GM23338 (cell line): ENCODE data around the gene CYTH1. TPM values are rescaled to one million over a fixed set of nuclear protein-coding genes. Genes with fewer than 3 reads are reported as not detected.

Source experiments
- ATAC-seq: fragments of 200-7000 bp; cut with Tn5 transposase; 3 replicates; pipeline ENCODE4 v1.9.1; 2020
- DNase-seq: peaks from one replicate; pipeline ENCODE4 v3.0.0-alpha.2; 2015; ENCODE audit warnings: low spot score
- H2AFZ ChIP-seq: fragments of 200-600 bp; sonication (generic); 2 replicates; pipeline ENCODE4 v1.8.0; 2016; ENCODE audit warnings: antibody characterized with exemption, mild to moderate bottlenecking, moderate library complexity
- H3F3A ChIP-seq: fragments of 200-600 bp; sonication (generic); replicated peaks from 2 replicates; pipeline ENCODE4 v1.8.0; 2017; ENCODE audit warnings: antibody characterized with exemption, mixed run types, low read depth
- H3K27ac ChIP-seq: fragments of 200-600 bp; sonication (generic); 2 replicates; pipeline ENCODE4 v1.6.1; 2016; ENCODE audit warnings: low read depth
- H3K27me3 ChIP-seq: fragments of 200-600 bp; sonication (generic); 2 replicates; pipeline ENCODE4 v1.8.0; 2016; ENCODE audit warnings: mild to moderate bottlenecking, mixed run types, moderate library complexity; ENCODE audit not compliant: insufficient read depth
- H3K36me3 ChIP-seq: fragments of 200-600 bp; sonication (generic); 2 replicates; pipeline ENCODE4 v1.8.0; 2016; ENCODE audit warnings: mild to moderate bottlenecking; ENCODE audit not compliant: insufficient read depth
- H3K4me1 ChIP-seq: fragments of 200-600 bp; sonication (generic); 2 replicates; pipeline ENCODE4 v1.8.0; 2016; ENCODE audit warnings: mild to moderate bottlenecking, moderate library complexity; ENCODE audit not compliant: insufficient read depth
- H3K4me2 ChIP-seq: fragments of 200-600 bp; sonication (generic); 2 replicates; pipeline ENCODE4 v1.7.1; 2017; ENCODE audit warnings: mixed run types
- H3K4me3 ChIP-seq: fragments of 200-600 bp; sonication (generic); 2 replicates; pipeline ENCODE4 v1.6.1; 2016; ENCODE audit warnings: mixed run types
- H3K79me2 ChIP-seq: fragments of 200-600 bp; sonication (generic); replicated peaks from 2 replicates; pipeline ENCODE4 v1.8.0; 2017; ENCODE audit warnings: mild to moderate bottlenecking; ENCODE audit not compliant: insufficient read depth
- H3K9me2 ChIP-seq: fragments of 200-600 bp; sonication (generic); 2 replicates; pipeline ENCODE4 v1.8.0; 2017; ENCODE audit not compliant: insufficient read depth
- H4K20me1 ChIP-seq: fragments of 200-600 bp; sonication (generic); replicated peaks from 2 replicates; pipeline ENCODE4 v1.8.0; 2017; ENCODE audit warnings: mild to moderate bottlenecking; ENCODE audit not compliant: insufficient read depth
- H3K27ac Mint-ChIP-seq: 2 replicates; pipeline ENCODE4 v1.8.0; 2020; ENCODE audit warnings: inconsistent platforms, mild to moderate bottlenecking, moderate library complexity, mixed read lengths
- H3K27me3 Mint-ChIP-seq: 3 replicates; pipeline ENCODE4 v1.8.0; 2022; ENCODE audit warnings: low read depth, mild to moderate bottlenecking, moderate library complexity, mixed read lengths, inconsistent platforms; ENCODE audit not compliant: insufficient read depth, poor library complexity
- H3K36me3 Mint-ChIP-seq: 3 replicates; pipeline ENCODE4 v1.8.0; 2021; ENCODE audit warnings: low read depth, mild to moderate bottlenecking, inconsistent platforms, moderate library complexity, mixed read lengths
- H3K4me1 Mint-ChIP-seq: 3 replicates; pipeline ENCODE4 v1.8.0; 2020; ENCODE audit warnings: mild to moderate bottlenecking, inconsistent platforms, mixed read lengths
- H3K4me3 Mint-ChIP-seq: 3 replicates; pipeline ENCODE4 v1.8.0; 2021; ENCODE audit warnings: moderate library complexity, mild to moderate bottlenecking, inconsistent platforms, mixed read lengths
- H3K9me3 Mint-ChIP-seq: 3 replicates; pipeline ENCODE4 v1.8.0; 2020; ENCODE audit warnings: moderate library complexity, mild to moderate bottlenecking, inconsistent platforms, mixed read lengths
- CREB1 ChIP-seq: fragments of 250-450 bp; sonication (Bioruptor Pico); IDR thresholded peaks from 2 replicates; pipeline ENCODE4 v1.5.0; 2020; ENCODE audit warnings: low read depth, mild to moderate bottlenecking, moderate library complexity
- EZH2 ChIP-seq: fragments of 200-600 bp; sonication (generic); IDR thresholded peaks from one replicate; pipeline ENCODE4 v1.8.0; 2017; ENCODE audit warnings: antibody characterized with exemption, mild to moderate bottlenecking, low read depth; ENCODE audit not compliant: unreplicated experiment
- NANOG ChIP-seq: IDR thresholded peaks from 2 replicates; pipeline ENCODE4 v1.6.1; 2016; ENCODE audit warnings: antibody characterized with exemption, borderline replicate concordance
- POLR2AphosphoS5 ChIP-seq: IDR thresholded peaks from 2 replicates; pipeline ENCODE4 v1.6.1; 2016; ENCODE audit warnings: antibody characterized with exemption, low read depth
- ZNF331 ChIP-seq: fragments of 250-450 bp; sonication (Bioruptor Pico); IDR thresholded peaks from 2 replicates; pipeline ENCODE4 v1.5.0; 2020; ENCODE audit warnings: low read depth, mild to moderate bottlenecking, moderate library complexity
- polyA plus RNA-seq: library from polyadenylated mRNA; unstranded; fragments of >200 nt; fragmentation: Nextera tagmentation; extraction: Ambion mirVana; gene quantifications from 2 replicates; pipeline ENCODE4 v1.2.1, GENCODE V29; 2016
- total RNA-seq: library from RNA; depleted of rRNA; stranded (reverse); fragments of >200 nt; shearing (Covaris generic); gene quantifications from 2 replicates; pipeline ENCODE4 v1.2.3, GENCODE V29; 2014
- TF ChIP-seq, protein P1 (sequence below): IDR thresholded peaks from 2 replicates; pipeline ENCODE4 v1.6.1; 2016; ENCODE audit warnings: antibody characterized with exemption
- TF ChIP-seq, protein P2 (sequence below): fragments of 250-450 bp; sonication (Bioruptor Pico); IDR thresholded peaks from 2 replicates; pipeline ENCODE4 v1.5.0; 2020; ENCODE audit warnings: mild to moderate bottlenecking, moderate library complexity

CYTH1 gene
- total and polyA plus RNA-seq, 2 experiments from 2014 or later: 13.8 to 14.5 TPM

DNA sequence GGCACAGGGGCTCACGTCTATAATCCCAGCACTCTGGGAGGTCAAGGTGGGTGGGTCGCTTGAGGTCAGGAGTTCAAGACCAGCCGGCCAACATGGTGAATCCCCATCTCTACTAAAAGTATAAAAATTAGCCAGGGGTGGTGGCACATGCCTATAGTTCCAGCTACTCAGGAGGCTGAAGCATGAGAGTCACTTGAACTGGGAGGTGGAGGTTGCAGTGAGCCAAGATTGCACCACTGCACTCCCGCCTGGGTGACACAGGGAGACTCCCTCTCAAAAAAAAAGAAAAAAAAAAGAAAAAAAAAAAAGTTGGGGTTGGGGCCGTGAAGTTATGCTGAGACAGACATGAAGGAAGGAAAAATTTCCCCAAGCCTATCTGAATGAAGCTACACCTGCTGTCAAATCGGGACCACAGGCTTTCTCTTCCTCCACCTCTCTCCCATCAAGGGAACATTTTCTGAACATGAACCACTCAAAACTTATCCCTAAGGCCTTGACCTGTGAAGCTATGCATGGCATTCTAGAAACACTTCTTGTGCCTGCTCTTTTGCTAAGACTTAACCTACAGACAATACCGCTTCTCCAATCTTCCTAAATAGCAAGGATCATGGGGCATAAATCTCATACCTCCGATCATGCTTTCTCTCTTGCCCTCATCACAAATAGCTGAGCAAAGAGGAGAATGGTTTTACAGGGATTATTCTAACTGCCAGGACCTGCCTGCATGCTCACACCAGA is 88.6 kb downstream of the CYTH1 start:
- H4K20me1 ChIP-seq: no peaks in the 10 kb centered on the region; the same call in 1 of the 2 replicates
- ATAC-seq: no peak
- Mint-ChIP-seq H3K9me3 (peaks cover 8% of the 10 kb centered on the region; the same call in 2 of the 3 replicates), H3K4me3 (no peak overlapping the region), H3K36me3 (peaks cover 15% of the 10 kb centered on the region), H3K27me3 (peaks cover 7% of the 10 kb centered on the region), H3K27ac (no peak overlapping the region), H3K4me1 (no peaks in the 10 kb centered on the region)
- no peaks in the 10 kb centered on the region for H3K79me2 ChIP-seq
- H2AFZ ChIP-seq: no peak overlapping the region
- peaks cover 6% of the 10 kb centered on the region; the same call in 1 of the 2 replicates for H3K36me3 ChIP-seq
- H3K4me3 ChIP-seq: no peak overlapping the region
- TF ChIP-seq, protein P1, sequence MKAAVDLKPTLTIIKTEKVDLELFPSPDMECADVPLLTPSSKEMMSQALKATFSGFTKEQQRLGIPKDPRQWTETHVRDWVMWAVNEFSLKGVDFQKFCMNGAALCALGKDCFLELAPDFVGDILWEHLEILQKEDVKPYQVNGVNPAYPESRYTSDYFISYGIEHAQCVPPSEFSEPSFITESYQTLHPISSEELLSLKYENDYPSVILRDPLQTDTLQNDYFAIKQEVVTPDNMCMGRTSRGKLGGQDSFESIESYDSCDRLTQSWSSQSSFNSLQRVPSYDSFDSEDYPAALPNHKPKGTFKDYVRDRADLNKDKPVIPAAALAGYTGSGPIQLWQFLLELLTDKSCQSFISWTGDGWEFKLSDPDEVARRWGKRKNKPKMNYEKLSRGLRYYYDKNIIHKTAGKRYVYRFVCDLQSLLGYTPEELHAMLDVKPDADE: no peak
- no peak for TF ChIP-seq EZH2
- no peak for TF ChIP-seq CREB1 (CRISPR knock-in tag)
- TF ChIP-seq ZNF331: no peak
- no peak for TF ChIP-seq POLR2AphosphoS5
- TF ChIP-seq, protein P2, sequence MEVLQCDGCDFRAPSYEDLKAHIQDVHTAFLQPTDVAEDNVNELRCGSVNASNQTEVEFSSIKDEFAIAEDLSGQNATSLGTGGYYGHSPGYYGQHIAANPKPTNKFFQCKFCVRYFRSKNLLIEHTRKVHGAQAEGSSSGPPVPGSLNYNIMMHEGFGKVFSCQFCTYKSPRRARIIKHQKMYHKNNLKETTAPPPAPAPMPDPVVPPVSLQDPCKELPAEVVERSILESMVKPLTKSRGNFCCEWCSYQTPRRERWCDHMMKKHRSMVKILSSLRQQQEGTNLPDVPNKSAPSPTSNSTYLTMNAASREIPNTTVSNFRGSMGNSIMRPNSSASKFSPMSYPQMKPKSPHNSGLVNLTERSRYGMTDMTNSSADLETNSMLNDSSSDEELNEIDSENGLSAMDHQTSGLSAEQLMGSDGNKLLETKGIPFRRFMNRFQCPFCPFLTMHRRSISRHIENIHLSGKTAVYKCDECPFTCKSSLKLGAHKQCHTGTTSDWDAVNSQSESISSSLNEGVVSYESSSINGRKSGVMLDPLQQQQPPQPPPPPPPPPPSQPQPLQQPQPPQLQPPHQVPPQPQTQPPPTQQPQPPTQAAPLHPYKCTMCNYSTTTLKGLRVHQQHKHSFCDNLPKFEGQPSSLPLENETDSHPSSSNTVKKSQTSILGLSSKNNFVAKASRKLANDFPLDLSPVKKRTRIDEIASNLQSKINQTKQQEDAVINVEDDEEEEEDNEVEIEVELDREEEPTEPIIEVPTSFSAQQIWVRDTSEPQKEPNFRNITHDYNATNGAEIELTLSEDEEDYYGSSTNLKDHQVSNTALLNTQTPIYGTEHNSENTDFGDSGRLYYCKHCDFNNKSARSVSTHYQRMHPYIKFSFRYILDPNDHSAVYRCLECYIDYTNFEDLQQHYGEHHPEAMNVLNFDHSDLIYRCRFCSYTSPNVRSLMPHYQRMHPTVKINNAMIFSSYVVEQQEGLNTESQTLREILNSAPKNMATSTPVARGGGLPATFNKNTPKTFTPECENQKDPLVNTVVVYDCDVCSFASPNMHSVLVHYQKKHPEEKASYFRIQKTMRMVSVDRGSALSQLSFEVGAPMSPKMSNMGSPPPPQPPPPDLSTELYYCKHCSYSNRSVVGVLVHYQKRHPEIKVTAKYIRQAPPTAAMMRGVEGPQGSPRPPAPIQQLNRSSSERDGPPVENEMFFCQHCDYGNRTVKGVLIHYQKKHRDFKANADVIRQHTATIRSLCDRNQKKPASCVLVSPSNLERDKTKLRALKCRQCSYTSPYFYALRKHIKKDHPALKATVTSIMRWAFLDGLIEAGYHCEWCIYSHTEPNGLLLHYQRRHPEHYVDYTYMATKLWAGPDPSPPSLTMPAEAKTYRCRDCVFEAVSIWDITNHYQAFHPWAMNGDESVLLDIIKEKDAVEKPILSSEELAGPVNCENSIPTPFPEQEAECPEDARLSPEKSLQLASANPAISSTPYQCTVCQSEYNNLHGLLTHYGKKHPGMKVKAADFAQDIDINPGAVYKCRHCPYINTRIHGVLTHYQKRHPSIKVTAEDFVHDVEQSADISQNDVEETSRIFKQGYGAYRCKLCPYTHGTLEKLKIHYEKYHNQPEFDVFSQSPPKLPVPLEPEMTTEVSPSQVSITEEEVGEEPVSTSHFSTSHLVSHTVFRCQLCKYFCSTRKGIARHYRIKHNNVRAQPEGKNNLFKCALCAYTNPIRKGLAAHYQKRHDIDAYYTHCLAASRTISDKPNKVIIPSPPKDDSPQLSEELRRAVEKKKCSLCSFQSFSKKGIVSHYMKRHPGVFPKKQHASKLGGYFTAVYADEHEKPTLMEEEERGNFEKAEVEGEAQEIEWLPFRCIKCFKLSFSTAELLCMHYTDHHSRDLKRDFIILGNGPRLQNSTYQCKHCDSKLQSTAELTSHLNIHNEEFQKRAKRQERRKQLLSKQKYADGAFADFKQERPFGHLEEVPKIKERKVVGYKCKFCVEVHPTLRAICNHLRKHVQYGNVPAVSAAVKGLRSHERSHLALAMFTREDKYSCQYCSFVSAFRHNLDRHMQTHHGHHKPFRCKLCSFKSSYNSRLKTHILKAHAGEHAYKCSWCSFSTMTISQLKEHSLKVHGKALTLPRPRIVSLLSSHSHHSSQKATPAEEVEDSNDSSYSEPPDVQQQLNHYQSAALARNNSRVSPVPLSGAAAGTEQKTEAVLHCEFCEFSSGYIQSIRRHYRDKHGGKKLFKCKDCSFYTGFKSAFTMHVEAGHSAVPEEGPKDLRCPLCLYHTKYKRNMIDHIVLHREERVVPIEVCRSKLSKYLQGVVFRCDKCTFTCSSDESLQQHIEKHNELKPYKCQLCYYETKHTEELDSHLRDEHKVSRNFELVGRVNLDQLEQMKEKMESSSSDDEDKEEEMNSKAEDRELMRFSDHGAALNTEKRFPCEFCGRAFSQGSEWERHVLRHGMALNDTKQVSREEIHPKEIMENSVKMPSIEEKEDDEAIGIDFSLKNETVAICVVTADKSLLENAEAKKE (CRISPR knock-in tag): no peak
- TF ChIP-seq NANOG: no peak
- no peak overlapping the region for H3K27ac ChIP-seq
- no peaks in the 10 kb centered on the region for H3F3A ChIP-seq
- no peak overlapping the region for H3K4me2 ChIP-seq
- no peaks in the 10 kb centered on the region for H3K4me1 ChIP-seq
- no peak for DNase-seq
- H3K27me3 ChIP-seq: no peaks in the 10 kb centered on the region
- no peaks in the 10 kb centered on the region for H3K9me2 ChIP-seq
